Suprapubic skin (tissue), 3 donors: ENCODE measurements around the gene C11orf86.

Experiments
- EP300 ChIP-seq: sonication (generic); formaldehyde crosslinking; IDR thresholded peaks from one replicate; pipeline ENCODE4 v1.6.1; 2017; ENCODE audit warnings: antibody characterized with exemption
- POLR2A ChIP-seq, 2 donors: fragments of 450-650 bp; IDR thresholded peaks; one replicate each; pipeline ENCODE4 v1.6.1; 2017; ENCODE audit warnings: antibody characterized with exemption in 2 of 2, mild to moderate bottlenecking in 2 of 2, moderate library complexity in 2 of 2
- TF ChIP-seq, protein P1 (sequence below), 2 donors: fragments of 200-600 bp in 1 of 2; fragments of 450-650 bp in 1 of 2; sonication (generic) in 1 of 2; IDR thresholded peaks; one replicate each; pipeline ENCODE4 v1.5.1; 2016 to 2019; ENCODE audit warnings: antibody characterized with exemption in 2 of 2, mild to moderate bottlenecking in 1 of 2, moderate library complexity in 1 of 2

DNA sequence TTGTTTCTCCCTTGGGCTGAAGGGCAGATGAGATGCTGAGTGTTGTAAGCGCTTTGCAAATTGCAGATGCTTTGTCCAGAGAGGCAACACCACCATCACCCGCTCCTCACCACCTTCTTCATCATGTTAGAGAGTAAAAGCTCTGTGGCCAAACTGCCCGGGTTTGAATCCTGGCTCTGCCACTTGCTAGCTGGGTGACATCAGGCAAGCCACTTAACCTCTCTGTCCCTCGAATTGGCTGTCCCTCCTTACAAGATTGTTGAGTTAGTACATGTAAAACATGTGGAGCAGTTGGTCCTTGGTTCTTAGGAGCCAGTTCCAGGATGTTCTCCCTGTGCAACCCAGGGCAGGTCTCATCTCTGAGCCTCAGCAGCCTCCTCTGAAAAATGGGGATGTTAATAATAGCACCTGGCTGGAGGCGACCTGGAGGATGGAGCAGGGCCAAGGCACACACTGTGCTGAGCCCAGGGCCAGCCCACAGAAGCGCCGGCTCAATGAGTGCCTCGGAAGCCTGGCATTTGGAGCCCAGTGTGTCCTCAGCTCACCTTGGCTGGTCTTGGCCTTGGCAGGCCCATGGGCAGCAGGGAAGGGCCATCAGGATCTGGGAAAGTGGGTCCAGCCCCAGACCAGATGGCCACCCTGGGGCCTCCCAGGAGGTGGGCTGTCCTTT is 10.5 kb downstream of the C11orf86 start:
- no peak for TF ChIP-seq POLR2A (IDR thresholded peaks at IDR 0.05)
- no peak for TF ChIP-seq EP300
- TF ChIP-seq, protein P1, sequence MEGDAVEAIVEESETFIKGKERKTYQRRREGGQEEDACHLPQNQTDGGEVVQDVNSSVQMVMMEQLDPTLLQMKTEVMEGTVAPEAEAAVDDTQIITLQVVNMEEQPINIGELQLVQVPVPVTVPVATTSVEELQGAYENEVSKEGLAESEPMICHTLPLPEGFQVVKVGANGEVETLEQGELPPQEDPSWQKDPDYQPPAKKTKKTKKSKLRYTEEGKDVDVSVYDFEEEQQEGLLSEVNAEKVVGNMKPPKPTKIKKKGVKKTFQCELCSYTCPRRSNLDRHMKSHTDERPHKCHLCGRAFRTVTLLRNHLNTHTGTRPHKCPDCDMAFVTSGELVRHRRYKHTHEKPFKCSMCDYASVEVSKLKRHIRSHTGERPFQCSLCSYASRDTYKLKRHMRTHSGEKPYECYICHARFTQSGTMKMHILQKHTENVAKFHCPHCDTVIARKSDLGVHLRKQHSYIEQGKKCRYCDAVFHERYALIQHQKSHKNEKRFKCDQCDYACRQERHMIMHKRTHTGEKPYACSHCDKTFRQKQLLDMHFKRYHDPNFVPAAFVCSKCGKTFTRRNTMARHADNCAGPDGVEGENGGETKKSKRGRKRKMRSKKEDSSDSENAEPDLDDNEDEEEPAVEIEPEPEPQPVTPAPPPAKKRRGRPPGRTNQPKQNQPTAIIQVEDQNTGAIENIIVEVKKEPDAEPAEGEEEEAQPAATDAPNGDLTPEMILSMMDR (IDR thresholded peaks at IDR 0.05), result no peak
